ENCODE measurements around the gene CASP6. TPM values are rescaled to one million over a fixed set of nuclear protein-coding genes. Genes with fewer than 3 reads are reported as not detected.

The CASP6 gene
- total RNA-seq, 2 experiments from 2014 or later = 30.5 to 32.4 TPM

DNA sequence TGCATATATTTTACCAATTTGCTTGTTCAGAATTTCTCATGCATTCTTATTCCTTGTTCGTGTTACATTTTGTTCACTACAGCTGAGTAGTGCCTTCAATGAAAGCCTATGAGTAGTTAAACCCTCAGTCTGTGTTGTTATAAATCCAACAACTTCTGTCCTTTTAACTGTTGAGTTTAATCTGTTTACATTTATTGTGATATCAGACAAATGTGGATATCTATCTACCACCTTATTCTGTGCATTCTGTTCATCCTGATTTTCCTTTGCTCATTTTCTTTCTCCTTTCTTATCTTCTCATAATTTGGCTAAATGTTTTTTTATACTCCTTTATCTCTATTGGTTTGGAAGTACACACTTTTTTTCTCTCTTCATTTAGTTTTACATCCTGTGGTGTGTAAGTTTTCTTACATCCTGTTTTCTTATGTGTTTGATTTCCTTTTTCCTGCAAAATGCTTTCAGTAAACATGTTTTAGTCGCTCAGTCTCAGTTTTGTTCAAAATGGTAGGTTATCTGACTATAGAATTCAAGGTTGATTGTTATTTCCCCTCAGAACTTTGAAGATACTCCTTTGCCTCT, 54.2 kb downstream of the CASP6 start:
- POLR2A ChIA-PET = interaction anchor here (0.8 to 3.2 kb wide), 12 partner anchors 10 to 216 kb away, joined by 3 to 58 read pairs (median 3); partner anchors contain the start of genes MCUB and SEC24B
- peak overlapping the region; percentile 96 for H3K27ac Mint-ChIP-seq
- H3K36me3 Mint-ChIP-seq (ENCODE audit: low read depth) = peaks cover 25% of the 10 kb centered on the region
- peaks cover 6% of the 10 kb centered on the region for H3K9me3 Mint-ChIP-seq
- CTCF ChIA-PET = interaction anchor here (0.6 to 1.2 kb wide), 5 partner anchors 53 to 217 kb away, joined by 3 to 7 read pairs (median 3); partner anchors contain the start of gene MCUB
- no peak for DNase-seq
- H3K27me3 Mint-ChIP-seq = no peaks in the 10 kb centered on the region
- peaks cover 38% of the 10 kb centered on the region for H3K4me1 Mint-ChIP-seq
- peak overlapping the region; percentile 61 for H3K4me3 Mint-ChIP-seq

DNA sequence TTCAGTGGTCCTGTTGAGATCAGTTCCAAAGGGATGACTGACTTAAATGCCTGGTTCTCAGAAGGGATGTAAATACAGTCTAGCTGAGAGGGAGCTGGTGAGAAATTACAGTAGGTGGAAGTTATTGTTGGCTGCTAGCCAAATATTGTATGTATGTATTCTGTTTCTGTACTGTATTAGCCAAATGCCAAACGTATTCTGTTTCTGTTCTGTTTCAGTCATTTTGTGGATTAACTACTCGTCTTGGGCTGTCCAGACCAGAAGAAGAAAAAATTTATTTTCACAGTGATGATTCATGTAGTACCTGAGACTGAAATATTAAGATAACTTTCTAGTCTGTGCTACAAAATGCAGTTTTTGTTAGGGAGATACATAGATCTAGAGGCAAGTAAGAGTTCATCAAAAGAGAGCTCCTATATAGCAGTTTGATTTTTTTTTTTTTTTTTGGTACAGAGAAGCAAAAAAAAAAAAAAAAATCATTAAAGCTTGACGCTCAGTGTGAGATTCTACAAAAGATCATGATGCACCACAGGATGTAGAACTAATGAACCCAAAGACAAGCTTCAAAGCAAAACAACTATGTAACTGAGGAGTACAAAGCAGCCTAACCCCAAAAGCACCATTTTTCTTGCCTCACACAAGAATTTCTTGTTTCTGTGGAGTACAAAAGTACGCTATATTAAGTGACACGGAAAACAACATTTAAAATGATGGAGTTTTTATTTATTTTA, 54.8 kb downstream of the CASP6 start:
- Mint-ChIP-seq H3K36me3 (ENCODE audit: low read depth) (peaks cover 25% of the 10 kb centered on the region), H3K27me3 (no peaks in the 10 kb centered on the region), H3K9me3 (peaks cover 6% of the 10 kb centered on the region), H3K27ac (peak overlapping the region; percentile 96), H3K4me3 (peak overlapping the region; percentile 64), H3K4me1 (peaks cover 38% of the 10 kb centered on the region)
- no peak for DNase-seq
- ChIA-PET CTCF (interaction anchor here (0.6 to 1.2 kb wide), 5 partner anchors 53 to 216 kb away, joined by 3 to 7 read pairs (median 3); partner anchors contain the start of gene MCUB), POLR2A (interaction anchor here (0.7 to 3.2 kb wide), 12 partner anchors 11 to 215 kb away, joined by 3 to 58 read pairs (median 3); partner anchors contain the start of gene MCUB)

DNA sequence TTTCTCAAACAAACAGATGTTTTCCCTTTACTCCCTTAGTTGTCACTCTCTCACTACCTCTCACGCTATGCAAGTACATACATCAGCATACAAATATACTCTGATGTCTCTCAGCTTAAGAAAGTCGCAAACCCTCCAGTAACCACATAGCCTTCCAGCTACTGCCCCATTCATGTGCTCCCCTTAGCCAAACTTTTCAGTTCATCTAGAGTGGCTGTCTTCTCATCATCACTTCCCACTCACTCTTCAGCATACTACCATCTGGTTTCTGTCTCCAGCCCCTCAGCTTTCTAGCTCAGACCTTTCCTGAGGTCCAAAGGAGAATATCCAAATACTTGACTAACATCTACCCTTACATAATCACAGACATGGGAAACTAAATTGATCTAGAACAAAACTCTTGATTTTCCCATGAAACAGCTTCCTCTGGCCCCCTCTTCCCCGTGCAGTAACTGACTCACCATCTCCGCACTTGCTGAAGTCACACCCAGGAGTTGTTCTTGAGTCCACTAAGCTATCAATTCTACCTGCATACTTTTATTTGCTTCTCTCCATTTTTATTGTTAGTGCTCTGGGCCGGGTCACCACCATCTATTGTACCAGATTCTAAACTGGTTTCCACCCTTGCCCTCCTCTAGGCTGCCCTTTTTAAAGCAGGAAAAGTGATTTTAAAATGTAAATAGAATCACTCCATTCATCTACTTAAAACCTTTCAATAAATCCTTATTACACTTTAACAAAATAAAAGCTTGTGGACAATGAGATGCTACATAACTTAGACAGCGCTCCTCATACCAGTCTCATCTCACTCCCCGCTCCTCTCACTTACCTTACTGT, 57.2 kb downstream of the CASP6 start:
- peaks cover 33% of the 10 kb centered on the region for H3K4me1 Mint-ChIP-seq
- CTCF ChIA-PET = interaction anchor here (0.6 kb wide), 1 partner anchor 231 kb away, joined by 3 read pairs; no protein-coding TSS in a partner anchor
- no peak overlapping the region for H3K4me3 Mint-ChIP-seq

DNA sequence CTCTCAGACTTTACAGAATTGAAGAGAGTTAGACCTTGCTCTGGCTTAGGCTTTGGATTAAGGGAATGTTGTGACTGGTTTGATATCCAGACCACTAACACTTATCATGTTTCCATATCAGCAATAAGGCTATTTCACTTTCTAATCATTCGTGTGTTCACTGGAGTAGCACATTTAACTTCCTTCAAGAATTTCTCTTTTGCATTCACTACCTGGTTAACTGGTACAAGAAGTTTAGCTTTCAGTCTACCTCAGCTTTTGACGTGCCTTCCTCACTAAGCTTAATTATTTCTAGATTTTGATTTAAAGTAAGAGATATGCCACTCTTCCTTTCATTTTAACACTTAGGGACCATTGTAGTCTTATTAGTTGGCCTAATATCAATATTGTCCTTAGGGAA, 62.6 kb downstream of the CASP6 start:
- Mint-ChIP-seq H3K27me3 (no peaks in the 10 kb centered on the region), H3K27ac (no peak overlapping the region), H3K36me3 (ENCODE audit: low read depth) (peaks cover 36% of the 10 kb centered on the region), H3K4me1 (peaks cover 15% of the 10 kb centered on the region), H3K4me3 (no peak overlapping the region), H3K9me3 (peaks cover 17% of the 10 kb centered on the region)
- ChIA-PET POLR2A (no interaction called here), CTCF (interaction anchor here (0.6 kb wide), 1 partner anchor 14 kb away, joined by 3 read pairs; no protein-coding TSS in a partner anchor)
- no peak for DNase-seq

More for the DNA sequence above, 57.2 kb downstream of the CASP6 start:
- H3K27ac Mint-ChIP-seq = no peak overlapping the region
- H3K36me3 Mint-ChIP-seq (ENCODE audit: low read depth) = peaks cover 7% of the 10 kb centered on the region
- no peaks in the 10 kb centered on the region for H3K27me3 Mint-ChIP-seq
- DNase-seq = no peak
- POLR2A ChIA-PET = interaction anchor here (1.5 kb wide), 1 partner anchor 86 kb away, joined by 5 read pairs; the partner anchor contains the start of gene MCUB
- no peaks in the 10 kb centered on the region for H3K9me3 Mint-ChIP-seq

Other genes with a start within 250 kb of the CASP6 start
- 10 to 100 TPM; 90.6 to 96.9 TPM for gene MCUB, start 143.2 kb downstream of the CASP6 start, total RNA-seq
- 10 to 100 TPM; 13.2 to 15.3 TPM for gene PLA2G12A, start 26.6 kb upstream of the CASP6 start, total RNA-seq
- under 1 TPM in 1 of 2 experiments, not detected in 1; 0.35 TPM for gene CFI, start 98.6 kb upstream of the CASP6 start, total RNA-seq
- gene GAR1, start 112.3 kb upstream of the CASP6 start, total RNA-seq = 10 to 100 TPM; 26.1 to 27.5 TPM
- gene RRH, start 124.5 kb upstream of the CASP6 start, total RNA-seq = under 1 TPM in 1 of 2 experiments, not detected in 1; 0.23 TPM
- gene LRIT3, start 144.7 kb upstream of the CASP6 start, total RNA-seq = under 1 TPM; 0.10 TPM
- gene EGF, start 209.4 kb upstream of the CASP6 start, total RNA-seq = not detected

Measured in activated CD4-positive, alpha-beta memory T cell treated with anti-CD3 and anti-CD28 coated beads, Interleukin-2, amount 10 ng/mL, durations not matched to agents 7 days and 5 days (primary cell).